ENCODE measurements around the gene PTCH2. TPM values are rescaled to one million over a fixed set of nuclear protein-coding genes. Genes with fewer than 3 reads are reported as not detected.

The PTCH2 gene
- total and polyA plus RNA-seq, 2 of the 13 experiments (the other 11 are each of a cell fraction or from before 2014, with no cell fraction given), result 0.60 to 1.5 TPM

DNA sequence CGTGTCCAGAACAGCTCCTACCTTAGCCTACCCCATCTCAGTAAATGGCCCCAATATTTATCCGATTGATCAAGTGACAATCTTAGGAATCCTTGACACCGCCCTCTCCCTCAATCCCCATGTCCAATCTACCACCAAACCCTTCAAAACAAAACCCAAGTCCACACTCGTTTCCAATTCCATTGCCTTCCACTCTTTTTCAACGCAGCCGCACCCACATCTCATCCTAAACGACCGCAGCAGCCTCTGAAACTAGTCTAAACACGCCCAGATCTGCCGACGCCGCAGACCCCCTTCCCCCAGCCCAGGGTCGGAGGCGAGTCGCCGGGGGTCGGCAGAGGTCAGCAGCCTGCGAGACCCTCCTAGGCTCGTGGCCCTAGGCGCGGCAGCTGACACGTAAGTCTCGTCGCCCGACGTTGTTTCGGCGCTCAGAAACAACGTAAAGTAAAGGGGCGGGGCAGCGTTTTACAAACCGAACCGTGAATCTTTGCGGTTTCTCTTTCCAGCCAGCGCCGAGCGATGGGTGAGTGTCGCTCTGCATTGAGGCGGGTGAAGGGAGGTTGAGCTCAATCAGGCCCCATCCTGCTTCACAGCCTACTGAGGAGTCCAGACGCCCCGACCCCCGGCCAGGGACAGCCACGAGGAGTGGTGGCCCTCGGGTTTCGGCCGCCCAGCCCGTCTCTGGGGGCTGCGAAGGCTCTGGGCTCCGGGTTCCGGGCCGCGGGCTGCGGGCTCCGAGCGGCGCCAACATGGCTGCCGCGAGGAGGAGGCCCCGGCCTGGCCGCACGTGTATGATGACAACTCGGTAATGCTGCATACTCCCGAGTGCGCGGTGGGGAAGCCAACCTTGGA lies 67.7 kb downstream of the PTCH2 start, which contains the start of gene RPS8 (continued):
- TF ChIP-seq KIAA2018 (CRISPR knock-in tag; IDR thresholded peaks at IDR 0.05; ENCODE audit: borderline replicate concordance) (no peak), ZNF614 (CRISPR knock-in tag; IDR thresholded peaks at IDR 0.05; ENCODE audit: borderline replicate concordance) (no peak; the same call in 1 of the 2 replicates), SP2 (CRISPR knock-in tag; IDR thresholded peaks at IDR 0.05) (no peak; the same call in 1 of the 2 replicates), ZBTB46 (CRISPR knock-in tag; IDR thresholded peaks at IDR 0.05; ENCODE audit: borderline replicate concordance) (no peak), GPBP1L1 (CRISPR knock-in tag; IDR thresholded peaks at IDR 0.05) (no peak), NR3C1 (CRISPR knock-in tag; IDR thresholded peaks at IDR 0.05) (no peak), ZNF780A (CRISPR knock-in tag; IDR thresholded peaks at IDR 0.05) (no peak)
- TF ChIP-seq, protein P1, sequence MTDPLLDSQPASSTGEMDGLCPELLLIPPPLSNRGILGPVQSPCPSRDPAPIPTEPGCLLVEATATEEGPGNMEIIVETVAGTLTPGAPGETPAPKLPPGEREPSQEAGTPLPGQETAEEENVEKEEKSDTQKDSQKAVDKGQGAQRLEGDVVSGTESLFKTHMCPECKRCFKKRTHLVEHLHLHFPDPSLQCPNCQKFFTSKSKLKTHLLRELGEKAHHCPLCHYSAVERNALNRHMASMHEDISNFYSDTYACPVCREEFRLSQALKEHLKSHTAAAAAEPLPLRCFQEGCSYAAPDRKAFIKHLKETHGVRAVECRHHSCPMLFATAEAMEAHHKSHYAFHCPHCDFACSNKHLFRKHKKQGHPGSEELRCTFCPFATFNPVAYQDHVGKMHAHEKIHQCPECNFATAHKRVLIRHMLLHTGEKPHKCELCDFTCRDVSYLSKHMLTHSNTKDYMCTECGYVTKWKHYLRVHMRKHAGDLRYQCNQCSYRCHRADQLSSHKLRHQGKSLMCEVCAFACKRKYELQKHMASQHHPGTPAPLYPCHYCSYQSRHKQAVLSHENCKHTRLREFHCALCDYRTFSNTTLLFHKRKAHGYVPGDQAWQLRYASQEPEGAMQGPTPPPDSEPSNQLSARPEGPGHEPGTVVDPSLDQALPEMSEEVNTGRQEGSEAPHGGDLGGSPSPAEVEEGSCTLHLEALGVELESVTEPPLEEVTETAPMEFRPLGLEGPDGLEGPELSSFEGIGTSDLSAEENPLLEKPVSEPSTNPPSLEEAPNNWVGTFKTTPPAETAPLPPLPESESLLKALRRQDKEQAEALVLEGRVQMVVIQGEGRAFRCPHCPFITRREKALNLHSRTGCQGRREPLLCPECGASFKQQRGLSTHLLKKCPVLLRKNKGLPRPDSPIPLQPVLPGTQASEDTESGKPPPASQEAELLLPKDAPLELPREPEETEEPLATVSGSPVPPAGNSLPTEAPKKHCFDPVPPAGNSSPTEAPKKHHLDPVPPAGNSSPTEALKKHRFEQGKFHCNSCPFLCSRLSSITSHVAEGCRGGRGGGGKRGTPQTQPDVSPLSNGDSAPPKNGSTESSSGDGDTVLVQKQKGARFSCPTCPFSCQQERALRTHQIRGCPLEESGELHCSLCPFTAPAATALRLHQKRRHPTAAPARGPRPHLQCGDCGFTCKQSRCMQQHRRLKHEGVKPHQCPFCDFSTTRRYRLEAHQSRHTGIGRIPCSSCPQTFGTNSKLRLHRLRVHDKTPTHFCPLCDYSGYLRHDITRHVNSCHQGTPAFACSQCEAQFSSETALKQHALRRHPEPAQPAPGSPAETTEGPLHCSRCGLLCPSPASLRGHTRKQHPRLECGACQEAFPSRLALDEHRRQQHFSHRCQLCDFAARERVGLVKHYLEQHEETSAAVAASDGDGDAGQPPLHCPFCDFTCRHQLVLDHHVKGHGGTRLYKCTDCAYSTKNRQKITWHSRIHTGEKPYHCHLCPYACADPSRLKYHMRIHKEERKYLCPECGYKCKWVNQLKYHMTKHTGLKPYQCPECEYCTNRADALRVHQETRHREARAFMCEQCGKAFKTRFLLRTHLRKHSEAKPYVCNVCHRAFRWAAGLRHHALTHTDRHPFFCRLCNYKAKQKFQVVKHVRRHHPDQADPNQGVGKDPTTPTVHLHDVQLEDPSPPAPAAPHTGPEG (CRISPR knock-in tag; IDR thresholded peaks at IDR 0.05), result peak; percentile 77; the same call in 1 of the 2 replicates

Data from HepG2 (cell line).